GM21576 (cell line): Measurements from ENCODE around the gene RCAN1.
"Not testable (repeated sequence)": the region's sequence is repeated elsewhere in the genome, so short reads cannot be mapped to it uniquely, and the experiment has no call there.

Source experiments
- ATAC-seq: cut with Tn5 transposase; IDR thresholded peaks from one replicate; pipeline ENCODE4 v1.9.1; 2021; ENCODE audit warnings: mild to moderate bottlenecking, moderate library complexity; ENCODE audit not compliant: unreplicated experiment

Gene RCAN1

DNA sequence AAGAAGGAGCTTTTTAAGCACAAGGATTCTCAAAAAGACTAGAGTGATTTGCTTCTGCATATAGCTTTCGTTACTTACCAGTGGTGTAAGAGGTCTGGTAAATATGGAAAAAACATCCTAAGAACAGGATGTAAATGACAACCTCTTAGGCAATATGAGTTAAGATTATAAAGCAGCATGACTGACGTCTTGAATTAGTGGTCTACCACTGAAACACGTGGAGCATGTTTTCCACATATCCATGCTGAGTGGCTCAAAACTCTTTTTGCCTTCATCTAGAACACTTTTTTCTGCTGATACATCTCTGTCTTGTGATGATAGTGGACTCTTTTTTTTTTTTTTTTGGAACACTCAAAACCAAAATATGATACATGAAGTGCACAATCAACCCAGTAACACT, 44.6 kb downstream of the RCAN1 start:
- no peak for ATAC-seq

GRCh38 chr21:34569381-34569979, 45.4 kb downstream of the RCAN1 start:
- ATAC-seq: no peak

DNA sequence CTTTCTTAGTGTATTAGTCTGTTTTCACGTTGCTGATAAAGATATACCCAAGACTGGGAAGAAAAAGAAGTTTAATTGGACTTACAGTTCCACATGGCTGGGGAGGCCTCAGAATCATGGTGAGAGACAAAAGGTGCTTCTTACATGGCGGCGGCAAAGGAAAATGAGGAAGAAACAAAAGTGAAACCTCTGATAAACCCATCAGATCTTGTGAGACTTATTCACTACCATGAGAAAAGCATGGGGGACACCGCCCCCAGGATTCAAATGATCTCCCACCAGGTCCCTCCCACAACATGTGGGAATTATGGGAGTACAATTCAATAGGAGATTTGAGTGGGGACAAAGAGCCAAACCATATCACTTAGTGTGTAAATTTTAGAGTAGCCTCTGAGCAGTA, 46.1 kb downstream of the RCAN1 start:
- not testable (repeated sequence) for ATAC-seq

DNA sequence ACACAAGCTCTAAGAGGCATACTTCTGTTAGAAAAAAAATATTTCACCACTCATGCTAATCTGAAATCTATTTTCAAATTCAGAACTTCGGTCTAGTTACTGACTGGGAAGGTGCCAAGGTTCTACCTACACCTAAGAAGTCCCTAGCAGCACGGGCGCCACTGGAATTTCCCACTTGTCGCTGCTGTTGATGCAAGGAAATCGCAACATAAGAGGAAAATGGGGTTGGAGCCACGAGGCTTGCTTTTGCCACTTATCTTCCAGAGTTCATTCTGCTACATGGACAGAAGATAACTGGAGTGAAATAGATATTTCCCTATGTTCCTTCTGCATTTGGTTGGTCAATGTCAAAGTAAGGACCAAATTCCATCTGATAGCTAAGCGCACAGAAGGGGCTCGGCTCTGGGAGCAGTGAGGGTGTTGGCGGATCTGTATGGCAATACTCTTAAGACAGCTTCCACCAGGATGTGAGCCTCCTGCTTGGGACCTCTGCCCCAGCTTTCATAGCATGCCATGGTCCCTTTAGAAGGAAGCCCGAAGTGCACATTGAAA, 47.2 kb downstream of the RCAN1 start:
- no peak for ATAC-seq

DNA sequence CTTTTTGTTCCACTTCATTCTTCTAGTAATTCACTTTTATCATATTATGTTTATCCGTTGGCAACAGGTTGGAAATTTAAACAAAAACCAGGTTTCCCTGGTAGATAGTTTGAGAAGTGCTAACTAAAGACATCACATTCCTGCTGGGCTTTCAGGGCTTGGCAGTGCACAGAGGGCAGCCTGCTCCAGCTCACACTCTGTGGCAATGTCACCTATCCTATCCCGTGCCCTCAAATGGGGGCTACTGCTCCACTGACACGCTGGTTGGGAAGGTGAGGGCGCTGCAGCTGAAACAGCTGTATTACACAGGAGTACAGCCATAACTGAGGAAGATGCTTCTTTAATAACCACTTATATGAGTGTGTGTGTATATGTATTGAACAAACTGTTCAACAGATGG, 49.7 kb downstream of the RCAN1 start:
- no peak for ATAC-seq

DNA sequence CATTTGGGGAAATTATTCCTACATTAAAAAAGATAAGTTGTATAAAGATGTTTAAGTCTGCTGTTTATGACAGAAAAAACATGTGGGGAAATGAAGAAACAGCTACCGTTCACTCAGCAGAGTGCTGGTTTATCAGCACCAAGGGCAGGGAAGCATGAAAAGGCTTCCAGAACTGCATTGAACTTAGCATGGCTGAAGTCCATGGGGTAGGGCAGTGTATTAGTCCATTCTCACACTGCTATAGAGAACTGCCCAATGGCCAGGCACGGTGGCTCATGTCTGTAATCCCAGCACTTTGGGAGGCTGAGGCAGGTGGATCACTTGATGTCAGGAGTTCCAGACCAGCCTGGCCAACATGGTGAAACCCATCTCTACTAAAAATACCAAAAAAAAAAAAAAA, 51.5 kb downstream of the RCAN1 start:
- ATAC-seq: not testable (repeated sequence)

- no peak for ATAC-seq
Measured at GRCh38 chr21:34561806-34562205, 53.1 kb downstream of the RCAN1 start.

DNA sequence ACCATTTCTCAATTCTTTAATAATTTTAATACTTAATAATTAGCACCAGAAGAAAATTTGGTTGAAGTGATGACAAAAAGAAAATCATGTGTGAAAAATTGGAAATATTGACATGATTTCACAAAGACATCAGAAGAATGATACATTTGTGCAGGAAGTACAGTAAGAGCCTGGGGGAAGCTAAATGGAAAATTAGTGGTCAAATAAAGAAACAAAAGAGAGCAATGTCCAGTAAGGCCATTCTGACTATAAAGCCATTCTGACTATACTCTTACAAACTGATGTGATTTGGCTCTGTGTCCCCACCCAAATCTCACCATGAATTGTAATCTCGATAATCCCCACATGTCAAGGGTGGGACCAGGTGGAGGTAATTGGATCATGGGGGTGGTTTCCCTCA, 54.3 kb downstream of the RCAN1 start:
- ATAC-seq: no peak

DNA sequence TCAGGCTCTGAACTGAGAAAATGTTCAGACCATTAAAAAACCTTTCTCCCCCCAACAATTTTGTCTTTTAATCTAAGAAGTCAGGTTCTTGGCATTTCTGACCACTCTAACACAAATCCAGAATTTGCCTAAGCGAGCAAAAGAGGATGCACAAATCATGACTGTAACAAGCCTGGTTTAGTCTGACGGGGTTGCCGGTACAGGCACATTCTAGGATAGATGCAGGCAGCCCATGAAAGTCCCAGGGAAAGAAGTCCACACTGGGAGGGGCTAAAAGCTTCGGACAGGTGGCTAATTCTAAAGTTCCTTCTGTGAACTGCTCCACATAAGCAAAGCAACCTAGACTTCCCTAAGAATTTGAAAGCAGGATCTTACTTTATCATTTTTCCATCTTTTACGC, 54.9 kb downstream of the RCAN1 start:
- ATAC-seq: no peak

DNA sequence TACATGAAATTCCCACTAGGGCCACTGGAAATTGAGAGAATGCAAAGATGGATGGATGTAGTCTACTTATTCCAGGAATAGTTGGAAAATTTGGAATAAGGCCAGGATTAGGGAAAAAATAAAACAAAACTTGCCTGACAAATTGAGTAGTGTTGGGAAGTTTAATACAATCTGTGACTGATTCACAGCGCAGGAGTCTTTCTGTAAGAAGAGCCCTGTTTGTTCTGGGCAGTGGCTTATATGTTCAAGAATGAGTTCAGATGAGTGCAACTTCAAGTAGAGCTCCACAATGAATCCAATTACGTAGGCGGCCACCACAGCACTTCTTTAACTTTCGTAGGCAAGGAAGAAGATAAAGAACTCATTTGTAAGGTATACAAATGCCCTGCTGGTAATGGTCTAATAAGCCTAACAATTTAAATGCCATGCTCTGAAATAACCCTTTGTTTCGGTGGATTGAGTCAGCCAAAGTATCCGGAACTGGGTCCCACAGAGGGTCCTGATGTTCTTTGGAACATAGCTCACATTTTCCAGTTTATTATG, 55.8 kb downstream of the RCAN1 start:
- ATAC-seq: no peak

DNA sequence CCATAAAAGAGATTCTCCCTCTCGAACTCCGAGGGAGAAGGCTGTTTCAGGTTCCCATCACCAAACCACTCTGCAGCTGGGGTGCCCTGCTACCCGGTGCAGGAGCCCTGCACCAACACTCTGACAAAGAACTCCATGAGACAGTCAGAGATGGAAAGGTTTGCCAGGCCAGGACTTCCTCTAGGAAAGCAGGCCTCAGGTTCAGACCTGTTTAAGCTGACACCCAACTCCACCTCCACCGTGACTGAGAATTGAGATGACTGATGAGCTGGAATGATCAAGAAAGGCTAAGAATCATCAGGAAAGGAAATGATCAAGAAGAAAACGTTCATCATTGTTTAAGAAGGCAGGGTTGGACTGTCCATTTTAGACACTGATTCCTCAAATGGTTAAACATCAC, 56.7 kb downstream of the RCAN1 start:
- no peak for ATAC-seq

DNA sequence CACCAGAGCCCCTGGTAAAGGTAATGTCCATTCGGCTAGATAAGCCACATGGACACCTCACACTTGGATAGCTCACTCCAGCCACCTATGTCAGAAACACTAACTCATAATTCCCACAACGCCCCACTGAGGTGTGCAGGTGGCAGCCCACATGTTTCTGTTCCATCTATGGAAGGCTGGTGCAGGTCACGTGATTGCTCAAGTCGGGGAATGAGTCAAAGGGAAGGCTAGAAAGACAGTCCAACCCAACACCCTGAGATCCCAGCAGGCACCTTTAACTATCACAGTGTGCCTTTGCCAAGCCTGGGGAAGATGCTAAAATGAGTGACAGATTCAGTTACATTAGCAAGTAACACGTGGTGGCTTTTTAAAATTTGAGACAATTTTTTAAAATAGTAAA, 57.7 kb downstream of the RCAN1 start:
- no peak for ATAC-seq

- not testable (repeated sequence) for ATAC-seq
Measured at GRCh38 chr21:34554670-34555069, 60.2 kb downstream of the RCAN1 start.

- ATAC-seq: no peak
Measured at GRCh38 chr21:34554227-34554626, 60.7 kb downstream of the RCAN1 start.

DNA sequence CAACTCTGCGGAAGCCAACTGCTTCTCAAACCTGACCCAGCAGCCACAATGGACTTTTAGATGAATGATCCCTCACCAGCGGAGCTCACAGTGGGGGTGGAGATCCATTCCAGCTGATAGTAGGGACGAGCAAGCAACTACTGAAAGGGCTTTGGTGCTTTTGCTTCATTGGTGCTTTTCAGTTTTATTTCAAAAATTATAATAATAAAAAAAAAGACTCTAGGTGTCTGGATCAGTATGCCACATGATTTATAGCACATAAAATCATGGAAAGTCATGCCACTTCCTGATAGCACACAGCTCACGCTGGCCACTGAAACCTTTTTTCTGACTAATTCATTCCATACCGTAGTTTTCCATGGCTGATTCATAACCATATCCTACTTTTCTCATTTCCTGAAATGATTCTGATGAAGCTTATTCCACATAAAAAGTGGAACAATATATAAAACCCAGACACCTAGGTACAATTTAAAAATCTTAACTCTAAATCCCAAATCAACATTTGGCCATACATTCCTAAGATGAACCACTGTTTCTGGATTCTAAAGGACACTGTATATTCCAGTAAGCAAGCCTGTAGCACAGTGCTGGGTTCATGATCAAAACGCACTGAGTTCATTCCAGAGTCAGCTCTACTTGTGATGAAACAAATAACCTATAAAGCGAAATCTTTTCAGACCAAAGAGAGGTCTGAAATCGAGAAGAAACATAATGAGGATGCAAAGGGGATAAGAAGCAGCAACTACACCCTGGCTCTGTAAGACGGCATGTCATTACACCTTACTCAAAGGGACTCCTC, 61.6 kb downstream of the RCAN1 start:
- no peak for ATAC-seq

- ATAC-seq: no peak
Measured at GRCh38 chr21:34552360-34553098, 62.4 kb downstream of the RCAN1 start.

DNA sequence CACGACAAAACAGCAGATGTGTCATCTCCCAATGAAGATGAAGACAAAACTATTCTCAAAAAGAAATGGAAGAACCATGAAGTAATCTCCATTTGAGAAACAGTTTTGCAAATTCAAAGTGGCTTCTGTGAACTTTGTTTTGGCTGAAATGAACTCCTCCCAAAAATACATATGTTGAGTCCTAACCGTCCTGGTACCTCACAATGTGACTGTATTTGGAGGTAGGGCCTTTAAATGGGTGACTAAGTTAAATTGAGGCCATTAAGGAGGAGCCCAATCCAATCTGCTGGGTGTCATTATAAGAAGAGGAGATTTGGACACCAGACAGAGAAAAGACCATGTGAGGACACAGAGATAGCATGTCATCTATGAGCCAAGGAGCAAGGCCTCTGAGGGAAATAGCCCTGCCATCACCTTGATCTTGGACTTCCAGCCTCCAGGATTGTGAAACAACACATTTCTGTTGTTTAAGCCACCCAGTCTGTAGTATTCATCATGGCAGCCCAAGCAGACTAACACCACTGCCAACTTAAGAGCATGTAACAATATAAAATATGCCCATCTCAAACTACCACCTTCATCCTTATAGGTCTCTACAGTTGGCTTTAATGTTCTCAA, 64.6 kb downstream of the RCAN1 start:
- no peak for ATAC-seq

GRCh38 chr21:34548781-34549376, 66.0 kb downstream of the RCAN1 start:
- ATAC-seq: no peak

GRCh38 chr21:34546542-34546941, 68.4 kb downstream of the RCAN1 start:
- ATAC-seq: no peak

DNA sequence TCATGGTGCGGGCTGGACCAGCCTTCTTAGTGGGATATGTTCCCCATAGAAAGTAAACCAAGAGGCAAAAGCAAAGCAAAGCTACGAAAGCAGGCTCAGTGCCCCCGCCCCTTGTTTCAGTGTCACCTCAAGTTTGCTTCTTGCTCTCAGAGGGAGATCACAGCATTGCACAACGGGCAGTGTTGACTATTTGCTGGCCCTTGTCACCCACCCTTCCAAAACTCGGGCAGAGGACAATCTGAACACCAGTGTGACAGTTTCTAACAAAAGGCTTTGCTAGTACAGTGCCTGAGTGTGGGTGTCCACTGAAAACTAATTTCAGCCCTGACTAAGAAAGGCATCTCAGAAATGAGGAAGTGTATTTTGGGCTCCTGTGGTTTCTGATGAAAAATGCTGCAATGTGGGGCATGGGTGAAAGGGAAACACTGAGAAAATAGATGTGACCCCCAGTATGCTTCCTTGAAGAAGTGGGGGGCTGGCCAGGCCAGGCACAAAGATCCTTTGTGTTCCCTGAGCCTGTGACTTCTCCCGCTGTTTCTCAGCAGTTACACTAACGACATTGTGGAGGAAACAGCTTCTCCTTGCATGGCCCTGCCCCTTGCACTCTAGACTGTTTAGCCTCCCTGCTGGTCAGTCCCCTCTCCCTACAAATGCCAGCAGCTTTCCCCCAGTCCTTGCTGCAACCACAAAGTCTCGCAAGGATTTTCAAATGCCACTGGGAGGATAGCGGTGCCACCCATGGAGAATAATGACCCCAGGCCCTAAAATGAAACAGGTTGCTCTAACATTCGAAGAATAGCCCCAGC, 69.6 kb downstream of the RCAN1 start:
- peak; percentile 89 for ATAC-seq
